ENCODE measurements around the gene TPSB2. TPM values are rescaled to one million over a fixed set of nuclear protein-coding genes. Genes with fewer than 3 reads are reported as not detected.
A peak's percentile ranks its signal among the peaks of the same experiment; 100 is the strongest.

The TPSB2 gene
- total RNA-seq, 1 experiment from 2014 or later = not detected

DNA sequence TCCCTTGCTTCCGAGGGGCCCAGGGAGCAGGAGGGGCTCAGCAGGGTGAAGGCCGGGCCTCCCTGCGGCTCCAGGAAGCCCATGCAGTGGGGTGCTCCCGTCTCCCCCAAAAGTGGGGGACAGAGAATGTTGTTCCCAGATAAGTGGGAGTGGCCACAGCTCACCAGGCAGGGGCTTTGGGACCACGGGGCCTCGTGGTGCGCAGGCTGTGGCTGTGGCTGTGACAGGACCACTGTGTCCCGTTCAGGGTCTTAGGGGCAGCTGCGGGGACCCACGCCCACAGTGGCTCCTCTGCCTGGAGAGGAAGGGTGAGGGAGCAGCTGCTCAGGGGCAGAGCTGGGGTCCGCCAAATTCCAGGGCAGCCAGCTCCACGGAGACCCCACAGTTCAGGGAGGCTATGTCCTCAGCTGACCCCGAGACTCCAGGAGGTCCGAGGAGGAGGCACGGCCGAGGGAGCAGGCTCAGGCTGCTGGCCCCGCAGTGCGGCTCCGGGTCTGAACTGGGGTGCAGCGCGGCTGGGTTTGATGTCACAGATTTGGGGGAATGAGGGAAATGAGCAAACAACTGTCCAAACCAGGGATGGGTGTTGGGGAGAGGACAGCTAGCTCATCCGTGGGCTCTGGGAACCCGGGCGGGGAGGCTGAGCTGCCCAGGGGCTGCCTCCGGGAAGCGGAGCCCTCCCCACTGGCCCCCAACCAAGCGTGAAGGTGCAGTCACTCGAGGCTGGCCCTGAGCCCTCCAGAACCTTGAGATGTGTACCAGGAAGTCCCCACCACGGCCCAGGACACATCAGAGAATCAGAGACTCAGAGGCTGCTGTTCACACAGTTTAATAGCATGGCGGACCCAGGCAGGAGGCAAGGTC lies 49.3 kb upstream of the TPSB2 start (continued):
- TF ChIP-seq CBX3 (IDR thresholded peaks at IDR 0.05; ENCODE audit: low read depth) (no peak), FOSL1 (IDR thresholded peaks at IDR 0.05; ENCODE audit: low read depth) (no peak), SP1 (IDR thresholded peaks at IDR 0.05; ENCODE audit: low read depth) (no peak)
- TF ChIP-seq, protein P1, sequence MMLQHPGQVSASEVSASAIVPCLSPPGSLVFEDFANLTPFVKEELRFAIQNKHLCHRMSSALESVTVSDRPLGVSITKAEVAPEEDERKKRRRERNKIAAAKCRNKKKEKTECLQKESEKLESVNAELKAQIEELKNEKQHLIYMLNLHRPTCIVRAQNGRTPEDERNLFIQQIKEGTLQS (IDR thresholded peaks at IDR 0.05) = no peak

- ChIA-PET POLR2A (no interaction called here), RAD21 (ENCODE audit: low non-redundant PET in 1 of 2, low total read pairs in 2 of 2, uncharacterized antibody in 2 of 2, unreplicated experiment in 2 of 2) (no interaction called here), CTCF (no interaction called here)
- H3K4me3 ChIP-seq (replicated peaks in 1 of 2; ENCODE audit: low read depth in 1 of 2, low read length in 2 of 2) = no peak overlapping the region
- no peak for TF ChIP-seq ELF1 (IDR thresholded peaks at IDR 0.05; ENCODE audit: borderline replicate concordance, low read depth)
- TF ChIP-seq, protein P2, sequence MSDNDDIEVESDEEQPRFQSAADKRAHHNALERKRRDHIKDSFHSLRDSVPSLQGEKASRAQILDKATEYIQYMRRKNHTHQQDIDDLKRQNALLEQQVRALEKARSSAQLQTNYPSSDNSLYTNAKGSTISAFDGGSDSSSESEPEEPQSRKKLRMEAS (IDR thresholded peaks at IDR 0.05) = no peak
- 0 out of 2 replicates have a peak, but pooled peaks have one; percentile 18 for ATAC-seq
- H3K9me2 ChIP-seq (ENCODE audit: insufficient read depth) = no peaks in the 10 kb centered on the region
- no peak overlapping the region for H3K9ac ChIP-seq (ENCODE audit: low read length)
- no peak overlapping the region for H3K4me2 ChIP-seq (ENCODE audit: low read length)
- H3K79me2 ChIP-seq (ENCODE audit: insufficient read depth, low read length) = no peaks in the 10 kb centered on the region
- H3K36me3 ChIP-seq (ENCODE audit: control insufficient read depth in 1 of 2, insufficient read depth in 2 of 2, low read length in 2 of 2) = no peaks in the 10 kb centered on the region
- no peak for DNase-seq (ENCODE audit: low read depth, low spot score)
- H4K20me1 ChIP-seq (ENCODE audit: insufficient read depth) = no peaks in the 10 kb centered on the region
- H2AFZ ChIP-seq (ENCODE audit: low read depth, low read length, poor library complexity, severe bottlenecking) = no peak overlapping the region
- no peak overlapping the region for H3K27ac ChIP-seq (ENCODE audit: low read depth, low read length)
- H3K9me3 ChIP-seq (ENCODE audit: control insufficient read depth in 1 of 2, insufficient read depth in 1 of 2, low read depth in 1 of 2, low read length in 2 of 2) = no peaks in the 10 kb centered on the region
- no TSS peak for BruUV-seq (replicated peaks)
- intact Hi-C loops (cut with micrococcal nuclease) = no loop called here
- peaks cover 0 to 7% of the 10 kb centered on the region in 2 experiments; a peak in 1 of 4 replicates for H3K4me1 ChIP-seq (ENCODE audit: control insufficient read depth in 1 of 2, insufficient read depth in 2 of 2, low read length in 2 of 2)
- H3K27me3 ChIP-seq (ENCODE audit: insufficient read depth, low read length) = no peaks in the 10 kb centered on the region
Measured at GRCh38 chr16:1278477-1278876, 48.5 kb upstream of the TPSB2 start.
